ENCODE results near the gene IFFO2. TPM values are rescaled to one million over a fixed set of nuclear protein-coding genes. Genes with fewer than 3 reads are reported as not detected.
A peak's percentile ranks its signal among the peaks of the same experiment; 100 is the strongest.
"Not testable (repeated sequence)": the region's sequence is repeated elsewhere in the genome, so short reads cannot be mapped to it uniquely, and the experiment has no call there.

The IFFO2 gene
- total RNA-seq, 1 donor from 2014 or later: 12.2 TPM

DNA sequence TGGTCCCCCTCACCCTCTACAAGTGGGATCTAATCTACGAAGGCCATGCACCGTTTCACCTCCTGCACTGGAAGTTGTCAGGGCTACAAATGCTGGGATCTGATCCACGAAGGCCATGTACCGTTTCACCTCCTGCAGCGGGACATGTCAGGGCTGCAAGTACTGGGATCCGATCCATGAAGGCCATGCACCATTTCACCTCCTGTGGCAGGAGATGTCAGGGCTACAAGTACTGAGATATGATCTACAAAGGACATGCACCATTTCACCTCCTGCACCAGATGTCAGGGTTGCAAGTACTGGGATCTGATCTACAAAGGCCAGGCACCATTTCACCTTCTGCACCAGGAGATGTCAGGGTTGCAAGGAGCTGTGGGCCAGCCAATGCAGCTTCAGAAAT, 61.2 kb downstream of the IFFO2 start:
- no peak for DNase-seq (ENCODE audit: low spot score)

DNA sequence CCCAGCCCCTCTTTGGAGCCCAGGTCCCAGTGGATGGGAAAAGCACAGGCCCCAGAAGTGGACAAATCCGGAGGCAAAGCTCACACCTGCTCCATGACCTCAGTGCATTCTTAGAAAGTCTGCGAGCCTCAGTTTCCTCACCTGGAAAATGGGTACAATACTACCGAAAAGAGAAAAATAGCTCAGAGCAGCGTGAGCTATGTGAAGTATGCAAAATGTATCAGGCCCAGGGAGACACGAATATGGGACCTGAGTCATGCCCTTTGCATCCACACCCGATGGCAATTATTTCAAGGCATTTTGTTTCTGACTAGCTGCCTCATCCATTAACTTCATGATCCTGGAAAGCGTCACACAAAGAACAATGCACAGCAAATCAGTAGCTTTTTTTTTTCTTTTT, 63.4 kb downstream of the IFFO2 start:
- no peak for DNase-seq (ENCODE audit: low spot score)

DNA sequence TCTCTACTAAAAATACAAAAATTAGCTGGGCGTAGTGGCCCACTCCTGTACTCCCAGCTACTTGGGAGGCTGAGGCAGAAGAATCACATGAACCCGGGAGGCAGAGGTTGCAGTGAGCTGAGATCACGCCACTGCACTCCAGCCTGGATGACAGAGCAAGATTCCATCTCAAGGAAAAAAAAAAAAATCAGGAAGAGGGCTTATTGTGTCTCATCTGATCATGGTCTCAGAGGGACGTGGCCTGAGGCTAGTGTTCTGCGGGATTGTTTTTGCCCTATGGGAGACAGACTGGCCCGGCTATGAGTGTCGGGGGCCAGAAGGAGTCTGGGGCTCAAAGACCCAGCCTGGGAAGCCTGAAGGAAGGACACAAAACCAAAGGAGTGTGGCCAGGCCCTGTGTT, 64.6 kb downstream of the IFFO2 start:
- not testable (repeated sequence) for DNase-seq (ENCODE audit: low spot score)

DNA sequence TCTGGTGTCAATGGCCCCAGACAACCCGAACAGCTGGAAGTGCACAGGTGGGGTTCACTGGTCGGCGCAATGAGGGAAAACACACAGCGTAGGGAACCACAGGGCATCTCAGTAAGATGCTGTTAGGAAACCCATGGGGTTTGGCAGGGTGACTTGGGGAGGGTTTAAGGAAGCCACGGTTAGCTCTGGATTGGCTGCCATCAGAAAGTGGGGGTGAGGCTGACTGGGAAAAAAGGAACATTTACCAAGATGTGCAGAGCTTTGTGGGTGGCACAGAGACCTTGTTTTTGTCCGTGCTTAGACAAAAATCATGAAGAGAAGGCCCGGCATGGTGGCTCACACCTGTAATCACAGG, 65.1 kb downstream of the IFFO2 start:
- no peak for DNase-seq (ENCODE audit: low spot score)

DNA sequence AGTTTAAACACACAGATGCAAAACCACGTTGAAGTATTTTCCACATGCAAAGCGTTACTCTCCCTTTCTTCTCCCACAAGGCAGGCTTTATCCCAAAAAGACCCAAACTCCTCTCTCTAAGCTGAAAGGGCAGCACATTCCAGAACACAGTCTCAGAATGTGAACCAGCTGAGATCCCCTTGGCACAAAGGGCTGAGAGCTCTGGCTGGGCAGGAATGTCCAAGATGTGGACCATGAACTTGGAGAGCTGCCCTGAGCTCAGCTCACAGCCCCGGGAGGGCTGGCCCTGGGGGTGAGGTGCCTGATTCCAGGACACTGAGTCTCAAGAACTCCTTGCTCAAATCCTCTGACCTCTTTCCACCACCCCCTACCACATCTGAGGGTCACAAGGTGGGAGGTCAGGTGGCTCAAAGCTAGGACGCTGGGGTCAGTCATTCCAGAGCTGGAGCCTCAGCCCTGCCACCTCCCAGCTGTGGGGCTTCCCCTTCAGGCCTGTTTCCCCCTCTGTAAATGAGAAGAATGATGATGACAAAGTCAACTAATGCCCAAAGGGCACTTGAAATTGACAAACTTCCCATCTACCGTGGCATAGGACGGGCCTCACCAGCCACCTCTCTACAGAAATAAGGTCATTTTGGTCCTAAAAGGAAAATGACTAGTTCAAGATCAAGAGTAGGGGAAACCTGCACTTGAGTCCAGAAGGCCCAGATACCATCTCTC, 65.6 kb downstream of the IFFO2 start:
- peak; percentile 40 for DNase-seq (ENCODE audit: low spot score)

DNA sequence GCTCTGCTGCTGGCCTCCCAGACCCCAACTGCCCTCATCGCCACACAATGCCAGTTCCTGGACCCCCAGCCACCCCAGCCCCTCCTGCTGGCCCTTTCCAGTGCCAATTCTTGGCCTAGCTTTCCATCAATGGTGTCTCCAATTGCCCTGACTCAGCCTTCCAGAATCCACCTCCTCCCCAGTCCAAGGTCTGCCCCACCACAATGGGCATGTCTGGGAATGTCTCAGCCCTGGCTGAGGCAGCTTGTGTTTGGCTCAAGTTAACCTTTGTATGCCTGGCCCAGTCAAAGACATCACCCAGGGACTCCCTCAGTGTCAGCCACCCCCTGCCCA, 70.5 kb downstream of the IFFO2 start:
- DNase-seq (ENCODE audit: low spot score): no peak

DNA sequence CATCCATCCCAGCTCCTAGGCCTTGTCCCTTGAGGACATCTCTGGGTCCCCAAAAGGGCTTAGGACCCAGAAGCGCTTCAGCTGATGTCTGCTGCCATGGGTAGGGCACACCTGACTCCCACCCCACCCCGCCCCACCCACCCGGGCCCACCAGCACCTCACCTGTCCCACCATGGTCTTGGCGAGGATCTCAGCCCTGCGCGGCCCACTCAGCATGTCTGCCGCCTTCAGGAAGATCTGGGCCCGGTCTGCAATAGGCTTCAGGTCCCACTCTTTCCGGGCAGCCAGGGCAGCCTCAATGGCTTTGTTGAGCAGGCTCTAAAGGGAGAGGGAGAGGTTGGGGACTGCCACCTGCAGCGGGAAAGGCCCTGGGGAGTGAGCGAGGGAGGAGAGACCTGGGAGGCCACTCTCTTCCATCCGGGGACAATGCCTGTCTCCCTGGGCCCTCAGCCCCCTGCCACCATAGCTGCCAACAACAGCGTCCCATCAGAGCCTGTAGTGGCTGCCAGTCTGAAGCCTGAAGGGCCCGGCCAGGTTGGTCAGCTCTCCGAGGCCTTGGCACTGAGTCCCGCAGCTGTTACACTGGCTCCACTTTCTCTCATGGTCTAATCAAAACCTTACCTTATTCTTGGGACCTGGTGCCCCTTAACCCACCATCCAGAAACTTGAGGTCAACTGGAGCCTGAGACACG, 71.0 kb downstream of the IFFO2 start:
- no peak for DNase-seq (ENCODE audit: low spot score)

DNA sequence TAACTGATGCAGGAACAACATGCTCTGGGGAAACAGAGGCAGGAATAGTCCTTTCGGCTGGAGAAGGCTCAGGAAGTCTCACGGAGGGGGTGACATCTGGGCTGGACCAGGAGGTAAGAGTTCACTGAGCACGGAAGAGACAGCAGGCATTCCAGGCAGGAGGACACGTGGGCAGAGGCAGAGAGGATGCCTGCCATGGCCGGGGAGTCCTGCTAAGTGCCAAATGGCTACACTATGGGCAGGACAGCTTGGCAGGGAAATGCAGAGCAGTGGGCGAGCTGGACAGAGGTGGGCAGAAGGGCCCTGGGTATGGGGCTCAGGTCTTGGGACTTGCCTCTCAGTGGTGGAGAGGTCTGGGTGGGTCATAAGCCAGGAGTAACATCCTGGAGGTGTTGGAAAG, 71.7 kb downstream of the IFFO2 start:
- DNase-seq (ENCODE audit: low spot score): no peak

DNA sequence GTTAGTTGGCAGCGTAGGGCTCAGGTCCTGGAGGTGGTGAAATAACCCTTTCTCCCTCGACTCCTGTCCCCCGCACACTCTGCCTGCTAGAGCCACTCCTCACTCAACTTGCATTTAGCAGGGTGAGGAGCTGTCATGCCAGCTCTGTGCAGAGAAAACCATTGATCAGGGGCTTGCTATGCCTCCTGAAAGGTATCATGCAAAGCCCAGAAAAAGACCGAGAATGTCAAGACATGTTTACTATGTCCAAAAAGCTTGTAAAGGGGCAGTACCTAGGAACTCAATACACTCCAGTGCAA, 72.1 kb downstream of the IFFO2 start:
- no peak for DNase-seq (ENCODE audit: low spot score)

DNA sequence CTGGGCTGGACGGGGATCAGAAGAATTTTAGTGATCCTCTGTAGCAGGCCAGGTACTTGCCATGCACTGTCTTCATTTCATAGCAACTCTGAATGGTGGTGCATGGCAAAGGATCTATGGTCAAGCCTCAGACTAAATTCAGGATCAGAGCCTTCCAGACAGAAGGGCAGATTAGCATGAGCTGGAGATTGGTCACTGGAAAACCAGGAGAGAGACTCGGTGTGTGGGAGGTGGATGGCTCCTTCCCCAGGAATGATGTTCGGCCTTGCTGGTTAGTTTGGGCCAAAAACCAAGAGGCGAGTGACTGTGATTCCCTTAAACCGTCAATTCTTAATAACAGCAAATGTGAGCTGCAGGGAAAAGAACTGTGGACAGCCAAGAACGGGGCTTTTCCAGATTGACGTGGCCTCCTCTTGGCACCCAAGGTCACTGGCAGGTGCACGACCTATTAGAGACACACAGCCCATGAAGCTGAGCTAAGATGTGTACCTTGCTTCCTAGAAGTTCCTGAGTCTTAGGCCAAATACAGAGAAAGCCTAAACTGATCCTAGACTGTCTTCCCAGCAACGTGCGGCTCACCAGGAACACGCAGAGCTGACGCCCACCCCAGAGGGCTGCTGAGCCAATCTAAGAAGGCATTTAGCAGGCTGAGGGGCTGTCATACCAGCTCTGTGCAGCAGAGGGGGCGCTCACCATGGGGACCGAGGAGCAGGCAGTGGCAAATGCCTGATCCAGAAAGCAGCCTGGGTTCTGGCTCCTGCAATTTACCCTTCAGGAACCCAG, 72.6 kb downstream of the IFFO2 start:
- peak; percentile 63 for DNase-seq (ENCODE audit: low spot score)

DNA sequence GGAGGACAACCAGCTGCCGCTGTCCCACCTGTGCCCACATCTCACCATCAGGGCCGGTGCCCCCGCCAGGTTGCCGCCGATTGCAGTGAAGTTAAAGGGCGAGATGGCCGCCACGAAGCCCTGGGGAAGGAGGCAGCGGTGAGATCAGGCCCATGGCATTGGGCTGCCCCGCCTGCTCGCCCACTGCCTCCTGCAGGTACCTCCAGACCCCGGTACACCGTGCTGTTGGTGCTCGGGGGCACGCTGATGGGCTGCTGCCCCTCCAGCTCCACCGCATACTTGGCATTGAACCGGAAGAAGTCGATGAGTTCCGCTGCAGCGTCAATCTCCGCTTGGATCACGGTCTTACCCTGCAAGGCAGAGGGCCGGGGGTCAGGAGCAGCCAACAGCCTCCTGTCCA, 73.4 kb downstream of the IFFO2 start:
- no peak for DNase-seq (ENCODE audit: low spot score)

DNA sequence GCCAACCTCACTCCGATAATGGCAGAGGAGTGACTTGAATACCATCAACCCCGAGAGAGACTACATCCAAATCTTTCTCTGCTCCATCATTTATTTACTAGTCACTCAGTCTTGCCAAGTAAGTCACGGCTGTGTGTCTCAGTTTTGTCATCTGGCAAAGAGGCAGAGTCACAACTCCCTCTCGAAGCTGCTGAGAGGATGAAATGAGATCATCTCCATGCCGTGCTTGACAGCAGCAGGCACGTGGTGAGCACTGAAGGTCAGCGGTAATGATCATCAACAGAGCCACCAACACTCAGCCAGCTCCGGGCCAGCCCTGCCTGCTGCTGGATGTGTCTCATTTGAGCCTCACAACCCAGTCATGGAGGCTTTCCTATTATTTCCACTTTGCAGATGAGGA, 74.0 kb downstream of the IFFO2 start:
- no peak for DNase-seq (ENCODE audit: low spot score)

DNA sequence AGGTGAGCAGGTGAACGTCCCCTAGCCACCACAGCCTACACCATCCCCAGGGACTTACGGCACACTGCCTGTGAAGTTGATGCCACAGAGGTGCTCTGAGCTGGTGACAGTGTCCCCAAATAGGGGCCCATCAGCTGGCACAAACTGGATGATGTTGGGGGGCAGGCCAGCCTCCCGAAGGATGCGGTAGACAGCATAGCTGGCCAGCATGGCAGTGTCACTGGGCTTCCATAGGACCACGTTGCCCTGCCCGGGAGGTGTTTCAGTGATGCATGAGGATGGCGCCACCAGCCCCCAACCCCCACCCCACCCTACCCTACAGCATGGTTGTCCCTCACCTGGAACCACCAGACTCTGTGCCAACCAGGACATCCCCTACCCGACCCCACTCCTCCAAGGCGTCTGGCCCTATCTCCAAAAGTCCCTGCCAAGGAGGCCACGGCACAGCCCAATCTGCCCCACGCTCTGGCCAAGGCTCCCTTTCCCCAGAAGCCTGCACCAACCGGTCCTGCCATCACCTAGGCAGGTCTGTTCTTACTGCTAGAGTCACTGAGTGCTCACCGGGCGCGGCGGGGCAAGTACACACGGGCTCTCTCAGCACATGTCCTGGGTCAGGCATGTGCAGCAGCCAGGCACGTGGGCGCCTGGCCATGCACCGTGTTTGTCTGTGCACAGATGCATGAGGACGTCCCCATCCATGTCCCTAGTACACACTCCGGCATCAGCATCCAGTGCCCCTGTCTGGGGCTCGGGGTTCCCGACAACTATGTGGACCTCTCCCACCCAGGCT, 74.6 kb downstream of the IFFO2 start:
- no peak for DNase-seq (ENCODE audit: low spot score)

DNA sequence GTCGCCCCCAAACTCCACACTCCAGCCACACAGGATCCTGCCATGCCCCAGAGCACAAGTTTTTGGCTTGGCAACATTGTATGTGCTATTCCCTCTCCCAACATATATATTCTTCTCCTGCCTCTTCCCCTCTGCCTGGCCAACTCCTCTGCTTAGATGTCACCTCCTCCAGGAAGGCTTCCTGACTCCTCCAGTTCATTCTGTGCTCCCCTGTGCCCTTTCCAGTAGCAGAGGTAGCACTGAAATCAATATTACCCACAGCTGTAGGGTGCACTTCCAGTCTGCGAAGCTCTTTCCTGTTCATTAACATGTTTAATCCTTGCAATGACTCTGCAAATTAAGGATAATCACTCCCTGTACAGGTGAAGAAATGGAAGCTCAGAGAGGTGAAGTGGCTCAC, 75.3 kb downstream of the IFFO2 start:
- DNase-seq (ENCODE audit: low spot score): no peak

DNA sequence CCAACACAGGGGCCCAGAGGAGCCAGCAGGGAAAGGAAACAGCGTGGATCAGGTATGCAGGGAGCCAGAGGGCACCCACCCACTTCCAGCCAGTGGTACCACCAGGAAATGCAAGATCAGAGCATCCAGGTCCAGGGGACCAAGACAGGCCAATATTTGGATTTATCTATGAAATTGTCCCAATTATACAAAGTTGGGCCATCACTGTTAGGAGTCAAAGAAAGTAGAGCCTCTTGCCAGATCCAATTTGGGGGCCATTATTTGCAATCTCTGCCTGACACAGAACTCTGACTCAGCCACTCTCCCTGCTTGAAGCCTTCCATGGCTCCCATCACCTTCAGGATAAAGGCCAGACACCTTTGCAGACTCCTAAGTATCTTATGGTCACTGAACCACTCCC, 75.9 kb downstream of the IFFO2 start:
- no peak for DNase-seq (ENCODE audit: low spot score)

DNA sequence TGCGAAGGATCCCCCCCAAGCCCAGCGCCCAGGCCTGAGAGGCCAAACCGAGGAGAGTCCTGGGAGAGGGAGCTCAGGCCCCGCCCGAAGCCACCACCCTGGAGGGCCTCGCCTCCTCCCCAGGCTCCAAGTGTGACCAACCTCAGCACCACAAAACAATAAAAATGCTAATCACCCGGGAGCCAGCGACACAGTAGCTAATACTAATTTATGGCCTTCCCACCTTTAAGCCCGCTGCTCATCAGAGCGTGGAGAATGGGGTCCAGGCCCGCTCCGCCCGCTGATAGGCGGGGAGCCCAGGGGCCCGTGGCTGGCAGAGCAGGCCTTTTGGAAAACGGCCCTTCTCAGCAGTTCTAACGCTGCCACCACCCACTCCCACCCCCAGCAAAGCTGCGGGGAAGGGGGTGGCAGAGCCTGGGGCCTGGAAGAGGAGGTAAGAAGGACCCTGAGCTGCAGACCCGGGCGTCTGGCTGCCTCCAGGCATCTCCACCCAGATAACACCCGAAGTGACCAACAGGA, 76.6 kb downstream of the IFFO2 start:
- DNase-seq (ENCODE audit: low spot score): no peak

DNA sequence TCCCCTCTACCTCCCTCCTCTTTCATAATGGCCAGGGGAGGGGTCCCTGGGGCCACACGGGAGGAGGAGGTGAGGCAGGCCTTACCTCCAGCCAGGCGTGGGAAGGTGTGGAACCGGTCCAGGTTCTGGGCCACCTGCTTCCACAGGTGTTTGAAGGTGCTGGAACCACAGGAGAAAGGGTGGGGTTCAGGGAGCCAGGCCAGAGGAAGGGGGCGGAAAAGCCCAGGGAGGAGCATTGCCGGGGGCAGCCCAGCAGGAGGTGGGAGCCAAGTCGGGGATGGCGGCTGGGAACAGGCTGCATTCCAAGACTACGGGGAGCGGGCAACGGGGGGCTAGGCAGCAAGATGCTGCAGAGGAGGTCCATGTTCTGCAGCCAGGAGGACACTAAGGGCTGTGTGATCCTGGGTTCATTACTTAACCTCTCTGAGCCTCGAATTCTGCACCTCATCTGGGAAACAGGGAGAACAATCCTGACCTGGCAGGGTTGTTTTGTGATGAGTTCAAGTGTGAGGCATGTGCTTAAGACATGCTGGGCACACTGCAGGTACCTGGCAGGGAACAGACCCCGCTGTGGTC, 77.2 kb downstream of the IFFO2 start:
- DNase-seq (ENCODE audit: low spot score): no peak

DNA sequence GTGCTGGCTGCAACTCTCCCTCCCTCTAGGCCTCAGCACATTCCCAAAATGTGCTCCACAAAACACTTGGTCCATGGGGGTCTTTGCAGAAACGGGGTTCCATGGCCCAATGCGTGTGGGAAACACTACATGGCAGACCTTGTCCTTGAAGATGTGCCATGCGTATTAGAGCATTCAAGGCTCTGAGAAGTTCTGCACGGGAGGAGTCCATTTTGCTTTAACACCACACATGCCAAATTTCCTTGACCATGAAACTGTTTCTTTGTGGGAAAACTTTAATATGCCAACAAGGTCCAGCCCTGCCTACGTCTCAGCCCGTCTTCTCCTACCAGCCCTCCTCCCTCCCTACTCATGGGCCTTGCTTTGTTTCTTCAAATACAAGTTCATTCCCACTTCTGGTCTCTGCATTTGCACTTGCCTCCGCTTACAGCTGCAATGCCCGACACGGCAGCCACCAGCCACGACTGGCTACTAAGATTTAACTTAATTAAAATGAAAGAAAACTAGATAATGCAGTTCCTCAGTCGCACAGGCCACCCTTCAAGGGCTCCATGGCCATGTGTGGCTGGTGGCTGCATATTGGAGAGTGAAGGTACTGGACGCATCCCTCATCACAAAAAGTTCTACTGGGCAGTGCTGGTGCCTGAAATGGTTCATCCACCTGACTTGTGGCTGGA, 77.8 kb downstream of the IFFO2 start:
- DNase-seq (ENCODE audit: low spot score): no peak

DNA sequence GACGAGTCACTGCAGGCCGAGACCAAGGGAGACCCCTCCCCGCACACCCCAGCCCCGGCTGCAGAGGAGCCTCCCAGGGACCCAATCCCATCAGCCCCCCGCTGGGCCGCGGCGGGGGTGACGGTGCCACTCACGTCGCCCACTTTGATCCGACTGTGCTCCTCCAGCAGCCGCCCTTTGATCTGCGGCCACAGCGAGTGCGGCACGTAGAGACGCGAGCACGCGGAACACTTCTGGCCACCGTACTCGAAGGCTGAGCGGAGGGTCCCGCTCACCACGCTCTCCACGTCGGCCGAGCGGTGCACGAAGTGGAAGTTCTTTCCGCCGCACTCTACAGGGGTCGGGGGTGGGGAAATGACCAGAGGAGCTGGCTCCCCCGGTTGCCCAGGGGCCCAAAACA, 79.2 kb downstream of the IFFO2 start:
- DNase-seq (ENCODE audit: low spot score): no peak

DNA sequence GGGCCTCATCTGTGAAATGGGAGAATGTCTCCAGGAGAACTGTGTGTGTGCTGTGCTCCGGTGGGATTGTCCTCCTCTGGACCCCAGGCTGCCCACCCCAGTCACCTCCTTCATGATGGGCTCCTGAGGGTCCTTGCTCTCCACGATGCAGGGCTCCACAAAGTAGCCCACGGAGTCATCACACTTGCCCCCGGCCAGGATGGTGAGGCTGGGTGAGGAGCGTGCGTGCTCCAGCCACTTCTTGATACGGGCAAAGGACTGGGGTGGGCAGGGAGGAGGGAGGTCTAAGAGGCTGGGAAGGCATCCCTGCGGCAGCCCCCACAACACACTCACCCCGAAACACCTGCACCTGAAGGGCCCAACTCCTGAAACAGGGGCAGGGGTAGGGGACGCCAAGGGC, 80.3 kb downstream of the IFFO2 start:
- DNase-seq (ENCODE audit: low spot score): no peak

DNA sequence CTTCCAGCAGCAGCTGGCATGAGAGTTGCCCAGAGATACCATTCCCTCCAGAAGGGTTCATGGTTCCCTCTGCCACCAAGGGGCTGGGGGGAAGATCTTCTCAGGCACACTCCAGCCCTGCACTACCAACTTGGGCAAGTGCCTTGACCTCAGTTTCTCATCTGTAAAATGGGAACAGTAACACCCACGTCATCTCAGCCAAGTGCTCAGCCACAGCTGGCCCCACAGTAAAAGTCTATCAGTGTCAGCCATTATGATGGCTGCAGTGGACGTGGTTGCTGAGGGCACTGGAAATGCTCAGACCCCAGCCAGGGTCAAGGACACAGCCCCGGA, 80.7 kb downstream of the IFFO2 start:
- DNase-seq (ENCODE audit: low spot score): no peak

All from mucosa of gallbladder (tissue), 1 donor.